ENCODE results near the gene MPHOSPH6. TPM values are rescaled to one million over a fixed set of nuclear protein-coding genes. Genes with fewer than 3 reads are reported as not detected.
A peak's percentile ranks its signal among the peaks of the same experiment; 100 is the strongest.

The MPHOSPH6 gene
- total RNA-seq, 2 experiments from 2014 or later: 46.9 to 51.2 TPM

DNA sequence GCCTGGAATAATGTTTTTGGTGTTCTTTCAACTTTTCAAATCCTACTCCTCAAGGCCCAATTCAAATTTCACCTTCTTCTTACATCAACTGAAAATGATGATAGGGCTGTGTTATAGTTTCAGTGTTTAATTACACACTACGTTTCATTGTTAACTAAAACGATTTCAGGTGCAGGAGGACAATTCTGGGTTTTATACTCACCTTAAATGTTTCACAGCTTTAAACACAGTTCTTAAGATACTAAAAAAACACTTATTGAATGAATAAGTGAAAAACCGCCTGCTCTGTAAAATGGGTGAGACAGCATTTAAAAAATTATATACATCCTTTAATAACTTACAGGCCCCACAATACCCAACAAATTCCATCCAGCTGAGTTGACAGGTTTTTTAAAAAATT is 6.2 kb upstream of the MPHOSPH6 start:
- Mint-ChIP-seq H3K27ac (no peak overlapping the region), H3K9me3 (no peaks in the 10 kb centered on the region), H3K27me3 (peaks cover 26% of the 10 kb centered on the region), H3K36me3 (ENCODE audit: low read depth) (no peaks in the 10 kb centered on the region), H3K4me1 (ENCODE audit: low read depth) (no peaks in the 10 kb centered on the region), H3K4me3 (no peak overlapping the region)
- POLR2A ChIA-PET: no interaction called here
- intact Hi-C loops (cut with micrococcal nuclease): no loop called here
- CTCF ChIA-PET: interaction anchor here (2.0 kb wide), 1 partner anchor 54 kb away, joined by 9 read pairs; no protein-coding TSS in a partner anchor
- TF ChIP-seq, protein P1, sequence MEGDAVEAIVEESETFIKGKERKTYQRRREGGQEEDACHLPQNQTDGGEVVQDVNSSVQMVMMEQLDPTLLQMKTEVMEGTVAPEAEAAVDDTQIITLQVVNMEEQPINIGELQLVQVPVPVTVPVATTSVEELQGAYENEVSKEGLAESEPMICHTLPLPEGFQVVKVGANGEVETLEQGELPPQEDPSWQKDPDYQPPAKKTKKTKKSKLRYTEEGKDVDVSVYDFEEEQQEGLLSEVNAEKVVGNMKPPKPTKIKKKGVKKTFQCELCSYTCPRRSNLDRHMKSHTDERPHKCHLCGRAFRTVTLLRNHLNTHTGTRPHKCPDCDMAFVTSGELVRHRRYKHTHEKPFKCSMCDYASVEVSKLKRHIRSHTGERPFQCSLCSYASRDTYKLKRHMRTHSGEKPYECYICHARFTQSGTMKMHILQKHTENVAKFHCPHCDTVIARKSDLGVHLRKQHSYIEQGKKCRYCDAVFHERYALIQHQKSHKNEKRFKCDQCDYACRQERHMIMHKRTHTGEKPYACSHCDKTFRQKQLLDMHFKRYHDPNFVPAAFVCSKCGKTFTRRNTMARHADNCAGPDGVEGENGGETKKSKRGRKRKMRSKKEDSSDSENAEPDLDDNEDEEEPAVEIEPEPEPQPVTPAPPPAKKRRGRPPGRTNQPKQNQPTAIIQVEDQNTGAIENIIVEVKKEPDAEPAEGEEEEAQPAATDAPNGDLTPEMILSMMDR (IDR thresholded peaks at IDR 0.05): no peak
- no peak for DNase-seq
- ATAC-seq: no peak

DNA sequence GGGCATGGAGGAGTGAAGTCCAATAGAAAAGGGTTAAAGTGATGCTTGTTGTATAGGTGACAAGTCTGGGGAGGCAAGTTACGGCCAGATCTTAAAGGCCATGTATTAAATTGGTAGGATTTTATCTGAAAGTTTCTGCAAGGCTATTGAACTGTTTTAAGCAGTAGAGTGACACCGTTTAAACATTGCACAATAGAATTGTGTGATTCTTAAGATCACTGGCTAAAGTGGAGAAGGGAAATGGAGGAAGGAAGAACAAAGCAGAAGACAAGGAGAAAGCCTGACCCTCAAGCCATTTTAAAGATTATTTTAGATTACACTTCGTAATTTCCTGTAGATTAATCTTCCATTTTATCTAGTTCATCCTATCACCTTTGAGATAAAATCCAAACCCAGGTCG is 5.6 kb upstream of the MPHOSPH6 start:
- Mint-ChIP-seq H3K4me3 (no peak overlapping the region), H3K4me1 (ENCODE audit: low read depth) (no peaks in the 10 kb centered on the region), H3K27me3 (peaks cover 26% of the 10 kb centered on the region), H3K36me3 (ENCODE audit: low read depth) (no peaks in the 10 kb centered on the region), H3K9me3 (no peaks in the 10 kb centered on the region), H3K27ac (no peak overlapping the region)
- intact Hi-C loops (cut with micrococcal nuclease): no loop called here
- TF ChIP-seq, protein P1 (IDR thresholded peaks at IDR 0.05): no peak
- ATAC-seq: no peak
- ChIA-PET POLR2A (no interaction called here), CTCF (interaction anchor here (0.9 to 2.0 kb wide), 2 partner anchors 55 to 88 kb away, joined by 3 to 9 read pairs; no protein-coding TSS in a partner anchor)
- no peak for DNase-seq

DNA sequence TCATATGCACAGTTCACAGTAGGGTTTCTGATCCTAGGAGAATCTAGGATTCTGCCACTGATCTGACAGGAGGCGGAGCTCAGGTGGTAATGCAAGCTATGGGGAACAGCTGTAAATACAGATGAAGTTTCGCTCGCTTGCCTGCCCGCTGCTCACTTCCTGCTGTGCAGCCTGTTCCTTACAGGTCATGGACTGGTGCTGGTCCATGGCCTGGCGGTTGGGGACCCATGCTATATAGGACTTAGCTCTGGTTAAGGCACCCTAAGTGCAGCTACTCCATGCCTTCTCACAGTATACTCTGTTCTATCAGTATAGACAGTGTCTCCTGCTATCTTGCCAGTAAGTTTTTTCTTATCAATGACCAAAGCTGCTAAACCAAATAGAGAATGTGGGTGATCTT is 2.4 kb downstream of the MPHOSPH6 start:
- intact Hi-C loops (cut with micrococcal nuclease): no loop called here
- ATAC-seq: no peak
- Mint-ChIP-seq H3K27ac (no peak overlapping the region), H3K27me3 (peaks cover 6% of the 10 kb centered on the region), H3K9me3 (peaks cover 9% of the 10 kb centered on the region), H3K36me3 (ENCODE audit: low read depth) (peaks cover 55% of the 10 kb centered on the region), H3K4me1 (ENCODE audit: low read depth) (peaks cover 50% of the 10 kb centered on the region), H3K4me3 (no peak overlapping the region)
- CTCF ChIA-PET: interaction anchor here (1.9 kb wide), 1 partner anchor 62 kb away, joined by 6 read pairs; no protein-coding TSS in a partner anchor
- TF ChIP-seq, protein P1 (IDR thresholded peaks at IDR 0.05): no peak
- POLR2A ChIA-PET: interaction anchor here (1.2 kb wide), 1 partner anchor 81 kb away, joined by 3 read pairs; no protein-coding TSS in a partner anchor
- no peak for DNase-seq

DNA sequence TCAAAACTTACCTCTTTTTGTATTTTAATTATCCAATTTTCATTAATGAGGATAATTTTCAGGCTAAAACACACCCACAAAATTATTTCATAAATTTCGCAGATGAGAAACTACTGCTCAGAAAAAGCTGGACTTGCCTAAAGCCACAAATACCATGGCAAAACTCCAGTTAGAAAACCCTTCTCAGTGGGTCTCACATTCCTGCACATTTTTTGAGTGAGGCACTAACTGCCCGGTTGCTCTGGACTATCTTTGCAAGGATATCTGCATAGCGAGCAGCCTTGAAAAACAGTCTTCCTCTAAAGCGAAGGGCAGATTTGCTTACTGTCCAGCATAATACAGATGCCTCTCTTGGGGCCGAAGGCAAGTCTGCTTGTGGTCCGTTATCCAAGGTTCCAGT is 9.8 kb downstream of the MPHOSPH6 start:
- POLR2A ChIA-PET: interaction anchor here (1.3 to 1.7 kb wide), 2 partner anchors 10 kb away, joined by 4 to 5 read pairs; partner anchors contain the start of gene MPHOSPH6
- intact Hi-C loops (cut with micrococcal nuclease): no loop called here
- ATAC-seq (no peak), DNase-seq (no peak)
- H3K9me3 Mint-ChIP-seq: no peaks in the 10 kb centered on the region
- CTCF ChIA-PET: no interaction called here
- H3K27me3 Mint-ChIP-seq: no peaks in the 10 kb centered on the region
- peaks cover 63% of the 10 kb centered on the region for H3K36me3 Mint-ChIP-seq (ENCODE audit: low read depth)
- H3K4me3 Mint-ChIP-seq: no peak overlapping the region
- TF ChIP-seq, protein P1 (IDR thresholded peaks at IDR 0.05): no peak
- H3K4me1 Mint-ChIP-seq (ENCODE audit: low read depth): peaks cover 51% of the 10 kb centered on the region
- no peak overlapping the region for H3K27ac Mint-ChIP-seq

DNA sequence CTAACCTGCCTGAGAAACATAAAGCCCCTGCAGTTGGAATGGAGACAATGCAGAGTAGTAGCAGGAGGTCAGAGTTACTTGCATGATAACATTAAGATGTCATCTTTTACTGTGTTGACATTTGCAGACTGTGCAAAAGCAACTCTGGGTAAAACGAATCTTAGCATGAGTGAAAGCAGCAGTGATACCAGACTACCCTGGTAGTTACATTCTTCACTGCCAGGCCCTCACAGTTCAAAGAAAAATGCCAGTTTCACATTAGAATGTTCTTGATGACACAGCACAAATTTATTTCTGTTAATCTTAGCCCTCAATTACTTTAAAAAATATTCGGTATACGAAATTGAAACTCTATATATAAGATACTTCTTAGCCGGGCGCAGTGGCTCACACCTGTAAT is 12.2 kb downstream of the MPHOSPH6 start:
- no peak for ATAC-seq
- no peak overlapping the region for H3K4me3 Mint-ChIP-seq
- ChIA-PET CTCF (no interaction called here), POLR2A (no interaction called here)
- H3K9me3 Mint-ChIP-seq: no peaks in the 10 kb centered on the region
- no peak for DNase-seq
- intact Hi-C loops (cut with micrococcal nuclease): no loop called here
- H3K36me3 Mint-ChIP-seq (ENCODE audit: low read depth): peaks cover 62% of the 10 kb centered on the region
- H3K27me3 Mint-ChIP-seq: no peaks in the 10 kb centered on the region
- peaks cover 44% of the 10 kb centered on the region for H3K4me1 Mint-ChIP-seq (ENCODE audit: low read depth)
- peak overlapping the region; percentile 4 for H3K27ac Mint-ChIP-seq
- TF ChIP-seq, protein P1 (IDR thresholded peaks at IDR 0.05): no peak
